Activated CD4-positive, alpha-beta memory T cell treated with anti-CD3 and anti-CD28 coated beads, Interleukin-2, amount 10 ng/mL, durations not matched to agents 7 days and 5 days (primary cell): ENCODE results near the gene ARHGAP10. TPM values are rescaled to one million over a fixed set of nuclear protein-coding genes. Genes with fewer than 3 reads are reported as not detected.
A peak's percentile ranks its signal among the peaks of the same experiment; 100 is the strongest.

Experiments used
- CTCF ChIA-PET: fragments of 350-600 bp; sonication (Branson Sonifier 250); formaldehyde crosslinking; loops from one replicate; lab custom pipeline; 2021; ENCODE audit warnings: antibody characterized with exemption, inconsistent platforms; lab: Charles Lee
- POLR2A ChIA-PET: fragments of 350-600 bp; sonication (Branson Sonifier 250); formaldehyde crosslinking; loops from one replicate; lab custom pipeline; 2021; ENCODE audit warnings: antibody characterized with exemption; lab: Charles Lee
- DNase-seq: peaks from one replicate; pipeline ENCODE4 v3.0.0-alpha.2; 2020
- H3K27ac Mint-ChIP-seq: one replicate; pipeline ENCODE4 v1.8.0; 2021; ENCODE audit warnings: mild to moderate bottlenecking, mixed read lengths
- H3K27me3 Mint-ChIP-seq: one replicate; pipeline ENCODE4 v1.8.0; 2021; ENCODE audit warnings: mixed read lengths
- H3K36me3 Mint-ChIP-seq: one replicate; pipeline ENCODE4 v1.8.0; 2021; ENCODE audit warnings: low read depth, mixed read lengths
- H3K4me1 Mint-ChIP-seq: one replicate; pipeline ENCODE4 v1.8.0; 2021; ENCODE audit warnings: mixed read lengths
- H3K4me3 Mint-ChIP-seq: one replicate; pipeline ENCODE4 v1.8.0; 2021; ENCODE audit warnings: mild to moderate bottlenecking, mixed read lengths
- H3K9me3 Mint-ChIP-seq: one replicate; pipeline ENCODE4 v1.8.0; 2021; ENCODE audit warnings: mixed read lengths
- total RNA-seq, 2 experiments: library from RNA; stranded (reverse); gene quantifications; one replicate each; pipeline ENCODE4 v1.2.3, GENCODE V29; 2021

ARHGAP10 gene
- total RNA-seq, 2 experiments from 2014 or later: 19.7 to 22.2 TPM

DNA sequence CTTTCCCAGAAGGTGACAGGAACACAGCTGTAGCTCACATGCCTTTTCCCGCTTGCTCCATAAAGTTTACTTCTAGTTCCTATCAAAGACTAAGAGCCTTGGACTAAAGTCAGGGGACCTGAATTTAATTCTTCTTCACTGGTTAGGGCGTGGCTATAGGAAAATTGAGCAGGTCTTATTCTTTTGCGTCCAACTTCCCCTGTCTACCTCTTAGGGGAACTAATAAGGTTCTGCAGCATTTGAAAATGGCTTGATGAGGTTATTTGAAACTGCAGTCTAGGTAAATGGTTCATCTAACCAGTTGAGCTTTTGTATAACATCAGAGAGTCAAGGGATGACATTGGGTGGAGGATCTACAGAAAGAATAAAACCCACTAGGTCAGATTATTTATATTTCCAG is 2.6 kb downstream of the ARHGAP10 start:
- H3K4me3 Mint-ChIP-seq: peak overlapping the region; percentile 95
- H3K27me3 Mint-ChIP-seq: no peaks in the 10 kb centered on the region
- peaks cover 63% of the 10 kb centered on the region for H3K4me1 Mint-ChIP-seq
- CTCF ChIA-PET: interaction anchor here (0.7 to 9.5 kb wide), 3 partner anchors 51 to 132 kb away, joined by 3 to 74 read pairs (median 5); partner anchors contain the start of gene PRMT9
- no peaks in the 10 kb centered on the region for H3K9me3 Mint-ChIP-seq
- POLR2A ChIA-PET: interaction anchor here (4.0 to 4.7 kb wide), 2 partner anchors 50 to 60 kb away, joined by 27 to 56 read pairs; partner anchors contain the start of gene PRMT9
- H3K36me3 Mint-ChIP-seq: peaks cover 10% of the 10 kb centered on the region
- no peak for DNase-seq
- no peak overlapping the region for H3K27ac Mint-ChIP-seq

DNA sequence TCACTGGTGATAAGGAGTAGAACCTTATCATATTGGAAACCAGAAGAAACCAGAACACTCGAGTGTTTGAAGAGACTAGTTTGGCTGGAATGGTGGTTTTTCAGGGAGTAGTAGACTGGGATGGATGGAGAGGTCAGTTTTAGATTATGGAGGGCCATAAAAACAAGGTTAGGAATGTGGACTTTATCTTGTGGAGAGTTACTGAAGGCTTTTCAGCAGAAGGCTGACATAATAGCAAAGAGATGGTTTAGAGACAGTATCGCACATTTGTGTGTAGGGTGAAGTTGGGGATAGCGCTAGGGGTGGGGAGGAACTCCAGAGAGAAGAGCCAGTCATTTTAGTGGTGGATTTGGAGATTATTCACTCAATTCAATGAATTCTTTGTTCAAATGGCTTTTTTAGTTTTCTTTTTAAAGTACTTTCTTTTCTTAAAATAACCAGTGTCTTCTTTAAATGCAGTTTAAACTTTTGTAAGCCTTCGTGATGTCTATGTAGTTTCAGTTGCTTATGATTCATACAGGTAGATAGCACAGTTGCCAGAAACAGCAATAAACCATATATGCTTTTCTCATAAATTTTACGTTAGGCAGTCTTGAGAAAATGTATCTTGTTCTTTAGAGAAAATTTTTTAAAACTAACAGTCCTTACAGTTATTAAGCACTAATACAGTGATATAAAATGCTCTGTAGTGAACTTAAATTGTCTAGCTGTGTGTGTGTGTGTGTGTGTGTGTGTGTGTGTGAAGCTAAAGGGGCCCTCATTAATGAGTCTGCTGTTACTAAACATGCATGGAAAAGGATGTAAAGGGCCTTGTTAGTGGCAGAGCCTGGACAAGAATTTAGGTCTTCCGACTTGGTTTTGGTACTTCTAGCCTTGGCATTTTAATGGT is 3.8 kb downstream of the ARHGAP10 start:
- ChIA-PET CTCF (no interaction called here), POLR2A (interaction anchor here (2.2 kb wide), 1 partner anchor 52 kb away, joined by 5 read pairs; the partner anchor contains the start of gene PRMT9)
- H3K27ac Mint-ChIP-seq: no peak overlapping the region
- H3K9me3 Mint-ChIP-seq: no peaks in the 10 kb centered on the region
- no peak for DNase-seq
- peaks cover 10% of the 10 kb centered on the region for H3K36me3 Mint-ChIP-seq
- peak overlapping the region; percentile 8 for H3K4me3 Mint-ChIP-seq
- H3K4me1 Mint-ChIP-seq: peaks cover 67% of the 10 kb centered on the region
- H3K27me3 Mint-ChIP-seq: no peaks in the 10 kb centered on the region

DNA sequence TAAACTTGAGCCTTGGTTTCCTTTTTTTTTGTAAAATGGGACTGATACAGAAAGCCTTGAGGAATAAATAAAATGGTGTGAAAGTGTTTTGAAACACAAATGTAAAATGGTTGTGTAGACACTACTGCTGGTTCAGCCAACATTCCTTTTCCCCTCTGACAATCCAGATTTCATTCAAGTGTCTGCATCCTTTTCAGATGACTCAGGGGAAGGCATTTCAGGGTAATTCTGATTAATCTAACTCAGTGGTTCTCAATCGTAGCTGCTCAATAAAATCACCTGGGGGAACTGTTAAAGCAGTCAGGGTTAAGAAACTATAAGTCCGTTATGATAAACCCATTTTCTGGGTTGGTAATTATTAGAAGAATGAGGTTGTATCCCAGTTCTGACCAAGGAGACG is 4.6 kb downstream of the ARHGAP10 start:
- POLR2A ChIA-PET: interaction anchor here (2.2 kb wide), 1 partner anchor 53 kb away, joined by 5 read pairs; the partner anchor contains the start of gene PRMT9
- Mint-ChIP-seq H3K27me3 (no peaks in the 10 kb centered on the region), H3K36me3 (peaks cover 10% of the 10 kb centered on the region), H3K4me3 (no peak overlapping the region), H3K9me3 (no peaks in the 10 kb centered on the region), H3K4me1 (peaks cover 69% of the 10 kb centered on the region), H3K27ac (no peak overlapping the region)
- CTCF ChIA-PET: no interaction called here
- no peak for DNase-seq

DNA sequence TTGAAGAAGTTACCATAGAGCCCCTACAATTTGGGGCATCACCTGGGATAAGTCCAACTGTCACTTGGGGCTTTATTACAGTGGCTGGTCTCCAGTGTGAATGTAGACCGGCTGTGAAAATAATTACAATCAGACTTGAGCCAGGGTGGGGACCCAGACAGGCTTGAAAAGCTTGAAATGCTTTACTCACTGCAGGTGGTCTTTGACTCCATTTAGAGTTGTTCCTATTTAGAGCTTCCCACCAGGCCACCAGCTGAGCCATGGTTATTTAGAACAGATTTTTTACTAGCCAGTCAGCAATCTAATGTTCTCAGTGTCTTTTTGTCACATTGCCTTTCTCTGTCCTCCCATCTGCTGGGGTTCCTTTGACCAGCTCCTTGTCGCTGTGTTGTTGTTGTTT is 5.7 kb downstream of the ARHGAP10 start:
- ChIA-PET POLR2A (interaction anchor here (2.2 kb wide), 1 partner anchor 54 kb away, joined by 5 read pairs; the partner anchor contains the start of gene PRMT9), CTCF (interaction anchor here (0.6 to 0.8 kb wide), 2 partner anchors 38 to 129 kb away, joined by 3 read pairs; no protein-coding TSS in a partner anchor)
- no peak overlapping the region for H3K4me3 Mint-ChIP-seq
- peaks cover 10% of the 10 kb centered on the region for H3K36me3 Mint-ChIP-seq
- H3K4me1 Mint-ChIP-seq: peaks cover 74% of the 10 kb centered on the region
- no peaks in the 10 kb centered on the region for H3K27me3 Mint-ChIP-seq
- H3K9me3 Mint-ChIP-seq: no peaks in the 10 kb centered on the region
- H3K27ac Mint-ChIP-seq: no peak overlapping the region
- DNase-seq: no peak

DNA sequence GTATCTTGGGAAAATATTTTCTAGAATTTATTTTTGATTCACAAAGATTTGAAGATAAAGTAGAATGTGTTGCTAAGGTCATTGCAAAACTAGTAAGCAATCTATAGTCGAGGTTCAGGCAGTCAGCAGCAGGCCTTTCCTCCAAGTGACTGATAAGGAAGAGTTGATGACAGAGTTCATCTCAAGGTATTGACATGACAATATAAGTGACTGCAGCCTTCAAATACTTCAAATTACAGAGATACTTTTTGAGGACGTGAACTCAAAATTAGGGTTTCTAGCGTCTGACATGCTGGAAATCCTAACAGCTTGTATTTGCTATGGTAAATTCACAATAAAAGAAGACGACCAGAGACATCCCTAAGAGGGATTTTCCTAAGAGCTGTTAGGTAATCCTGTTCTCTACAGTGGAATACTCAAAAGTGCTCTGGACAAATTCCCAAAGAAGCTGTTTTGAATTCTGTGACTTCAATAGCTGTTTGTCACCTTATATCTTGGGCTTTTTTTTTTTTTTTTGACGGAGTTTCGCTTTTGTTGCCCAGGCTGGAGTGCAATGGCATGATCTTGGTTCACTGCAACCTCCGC is 7.4 kb downstream of the ARHGAP10 start:
- no peaks in the 10 kb centered on the region for H3K9me3 Mint-ChIP-seq
- no peaks in the 10 kb centered on the region for H3K27me3 Mint-ChIP-seq
- H3K4me3 Mint-ChIP-seq: no peak overlapping the region
- POLR2A ChIA-PET: interaction anchor here (1.3 to 1.7 kb wide), 2 partner anchors 10 to 55 kb away, joined by 3 to 4 read pairs; partner anchors contain the start of gene PRMT9
- H3K36me3 Mint-ChIP-seq: peaks cover 12% of the 10 kb centered on the region
- H3K27ac Mint-ChIP-seq: no peak overlapping the region
- no peak for DNase-seq
- peaks cover 59% of the 10 kb centered on the region for H3K4me1 Mint-ChIP-seq
- CTCF ChIA-PET: interaction anchor here (0.6 to 1.8 kb wide), 5 partner anchors 13 to 320 kb away, joined by 3 to 7 read pairs (median 3); no protein-coding TSS in a partner anchor

DNA sequence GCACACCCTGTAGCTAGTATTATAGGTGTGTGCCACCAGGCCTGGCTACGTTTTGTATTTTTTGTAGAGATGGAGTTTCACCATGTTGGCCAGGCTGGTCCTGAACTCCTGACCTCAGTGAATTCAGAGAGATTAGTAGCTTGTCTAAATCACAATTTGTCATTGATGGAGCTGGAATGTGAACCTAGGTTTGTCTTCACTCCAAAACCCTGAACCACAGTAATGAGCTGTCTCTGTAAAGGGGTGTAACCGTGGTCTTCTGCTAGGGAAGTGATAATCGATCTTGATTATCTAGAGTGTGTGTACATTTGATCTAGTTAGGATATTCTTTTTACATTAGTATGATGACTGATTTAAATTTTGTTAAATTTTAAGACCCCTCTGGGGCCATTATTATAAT is 8.3 kb downstream of the ARHGAP10 start:
- Mint-ChIP-seq H3K27me3 (no peaks in the 10 kb centered on the region), H3K4me1 (peaks cover 52% of the 10 kb centered on the region), H3K36me3 (peaks cover 20% of the 10 kb centered on the region), H3K9me3 (no peaks in the 10 kb centered on the region), H3K4me3 (no peak overlapping the region), H3K27ac (no peak overlapping the region)
- ChIA-PET POLR2A (interaction anchor here (0.6 to 2.6 kb wide), 4 partner anchors 8 to 56 kb away, joined by 3 to 26 read pairs (median 4); partner anchors contain the start of genes ARHGAP10 and PRMT9), CTCF (interaction anchor here (1.0 to 3.2 kb wide), 3 partner anchors 9 to 52 kb away, joined by 3 to 15 read pairs (median 6); partner anchors contain the start of gene ARHGAP10)
- DNase-seq: no peak

DNA sequence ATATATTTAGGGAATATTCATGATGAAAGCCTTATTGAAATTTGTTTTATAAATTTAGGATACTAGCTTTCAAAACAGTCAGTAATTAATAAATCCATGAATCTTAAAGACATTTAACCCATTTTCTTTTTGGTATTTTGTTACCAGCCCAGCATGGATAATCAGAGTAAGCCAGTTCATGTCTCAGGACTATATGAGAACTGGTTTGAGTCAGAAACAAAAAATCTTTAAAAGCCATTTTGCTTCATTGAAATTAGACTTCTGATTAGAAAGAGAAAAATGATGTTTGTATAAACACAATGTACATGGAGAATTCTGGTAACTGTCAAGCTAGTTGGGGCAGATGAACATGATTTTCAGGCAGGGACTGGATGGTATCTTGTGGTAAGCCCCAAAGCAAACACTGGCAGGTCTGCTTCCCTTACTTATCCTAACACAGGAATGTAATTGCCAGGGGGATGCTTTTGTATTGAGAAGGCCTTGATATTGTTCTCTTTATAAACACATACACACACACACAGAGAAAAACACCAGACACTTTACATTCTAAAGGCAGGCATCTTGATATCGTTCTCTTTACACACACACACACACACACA is 9.4 kb downstream of the ARHGAP10 start:
- ChIA-PET POLR2A (interaction anchor here (1.3 to 2.6 kb wide), 2 partner anchors 10 to 48 kb away, joined by 6 to 26 read pairs; partner anchors contain the start of gene ARHGAP10), CTCF (interaction anchor here (1.8 to 3.2 kb wide), 2 partner anchors 10 to 11 kb away, joined by 6 to 15 read pairs; partner anchors contain the start of gene ARHGAP10)
- Mint-ChIP-seq H3K4me1 (peaks cover 41% of the 10 kb centered on the region), H3K27me3 (no peaks in the 10 kb centered on the region), H3K27ac (peak overlapping the region; percentile 59), H3K9me3 (no peaks in the 10 kb centered on the region), H3K36me3 (peaks cover 20% of the 10 kb centered on the region), H3K4me3 (no peak overlapping the region)
- no peak for DNase-seq

DNA sequence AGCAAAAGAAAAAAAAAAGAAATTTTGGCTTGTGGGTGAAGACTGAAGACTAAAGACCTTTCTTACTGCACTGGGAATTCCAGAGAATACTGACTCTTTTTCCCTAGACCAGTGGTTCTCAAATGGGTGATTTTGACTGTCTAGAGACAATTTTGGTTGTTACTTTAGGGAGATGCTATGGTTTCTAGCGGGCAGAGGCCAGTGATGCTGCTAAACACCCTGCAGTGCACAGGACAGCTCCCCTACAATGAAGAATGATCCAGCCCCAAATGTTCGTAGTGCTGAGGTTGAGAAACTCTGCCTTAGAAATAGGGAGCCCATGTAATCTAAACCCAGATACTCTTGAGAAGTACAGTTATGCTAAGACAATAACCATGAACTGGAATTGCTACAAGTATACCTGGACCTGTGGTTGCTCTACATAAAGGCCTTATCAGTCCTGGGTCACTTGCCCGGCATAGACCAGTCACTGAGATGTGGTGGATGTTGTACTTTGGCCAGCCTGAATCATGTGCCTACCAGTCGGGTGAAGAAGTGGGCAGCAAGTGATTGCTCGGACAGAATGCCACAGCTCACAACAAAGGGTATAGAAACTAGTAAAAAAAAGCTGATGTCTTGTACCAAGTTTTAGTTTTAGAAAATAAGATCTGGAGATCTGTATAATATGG is 16.0 kb downstream of the ARHGAP10 start:
- no peaks in the 10 kb centered on the region for H3K27me3 Mint-ChIP-seq
- H3K4me3 Mint-ChIP-seq: no peak overlapping the region
- H3K36me3 Mint-ChIP-seq: peaks cover 19% of the 10 kb centered on the region
- peaks cover 15% of the 10 kb centered on the region for H3K4me1 Mint-ChIP-seq
- H3K9me3 Mint-ChIP-seq: no peaks in the 10 kb centered on the region
- no peak overlapping the region for H3K27ac Mint-ChIP-seq
- POLR2A ChIA-PET: interaction anchor here (0.7 kb wide), 1 partner anchor 16 kb away, joined by 3 read pairs; the partner anchor contains the start of gene ARHGAP10
- CTCF ChIA-PET: interaction anchor here (0.9 kb wide), 1 partner anchor 39 kb away, joined by 3 read pairs; no protein-coding TSS in a partner anchor
- no peak for DNase-seq

DNA sequence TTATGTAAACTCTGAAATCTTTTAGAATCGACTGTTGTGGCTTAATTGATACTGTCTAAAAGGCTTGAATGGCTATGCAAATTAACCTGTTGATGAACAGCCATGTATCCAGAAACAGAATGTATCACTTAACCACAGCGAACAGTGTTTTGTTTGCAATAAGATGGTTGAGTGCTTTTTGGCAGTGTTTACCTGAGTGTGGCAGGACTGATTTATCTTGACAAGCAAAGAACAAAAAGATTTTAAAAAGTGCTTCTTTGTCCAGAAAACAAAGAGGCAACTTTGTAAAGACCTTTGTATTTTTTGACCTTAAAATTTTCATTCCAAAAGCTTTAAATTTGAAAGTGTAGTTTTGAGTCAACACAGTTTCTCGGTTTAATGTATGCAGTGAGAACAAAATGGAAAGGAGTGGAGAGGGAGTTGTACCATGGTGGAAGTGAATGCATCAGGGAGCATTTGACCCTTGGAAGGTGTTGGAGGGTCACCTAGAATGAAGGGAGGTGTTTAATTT is 18.0 kb downstream of the ARHGAP10 start:
- ChIA-PET POLR2A (interaction anchor here (0.9 to 1.1 kb wide), 3 partner anchors 9 to 18 kb away, joined by 3 read pairs; partner anchors contain the start of gene ARHGAP10), CTCF (no interaction called here)
- H3K9me3 Mint-ChIP-seq: no peaks in the 10 kb centered on the region

DNA sequence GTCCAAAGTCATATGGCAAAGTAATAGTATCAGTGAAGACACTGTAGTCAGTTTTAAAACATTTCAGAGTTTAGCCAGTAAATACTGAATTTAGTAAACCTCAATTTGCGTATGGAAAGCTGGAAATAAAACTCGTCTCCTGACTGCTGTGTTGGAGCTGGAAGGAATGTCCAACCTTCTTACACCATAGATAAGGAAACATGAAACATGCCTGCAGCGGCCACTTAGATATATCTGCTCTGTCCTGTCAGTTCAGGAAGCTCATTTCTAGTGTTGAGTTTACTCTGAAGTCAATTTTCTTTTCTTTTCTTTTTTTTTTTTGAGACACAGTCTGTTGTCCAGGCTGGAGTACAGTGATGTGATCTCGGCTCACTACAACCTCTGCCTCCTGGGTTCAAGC is 21.2 kb downstream of the ARHGAP10 start:
- Mint-ChIP-seq H3K9me3 (no peaks in the 10 kb centered on the region), H3K36me3 (peaks cover 3% of the 10 kb centered on the region)

More for the DNA sequence above, 18.0 kb downstream of the ARHGAP10 start:
- H3K27ac Mint-ChIP-seq: no peak overlapping the region
- no peaks in the 10 kb centered on the region for H3K27me3 Mint-ChIP-seq
- H3K36me3 Mint-ChIP-seq: peaks cover 8% of the 10 kb centered on the region
- no peak for DNase-seq
- peaks cover 19% of the 10 kb centered on the region for H3K4me1 Mint-ChIP-seq
- H3K4me3 Mint-ChIP-seq: no peak overlapping the region

DNA sequence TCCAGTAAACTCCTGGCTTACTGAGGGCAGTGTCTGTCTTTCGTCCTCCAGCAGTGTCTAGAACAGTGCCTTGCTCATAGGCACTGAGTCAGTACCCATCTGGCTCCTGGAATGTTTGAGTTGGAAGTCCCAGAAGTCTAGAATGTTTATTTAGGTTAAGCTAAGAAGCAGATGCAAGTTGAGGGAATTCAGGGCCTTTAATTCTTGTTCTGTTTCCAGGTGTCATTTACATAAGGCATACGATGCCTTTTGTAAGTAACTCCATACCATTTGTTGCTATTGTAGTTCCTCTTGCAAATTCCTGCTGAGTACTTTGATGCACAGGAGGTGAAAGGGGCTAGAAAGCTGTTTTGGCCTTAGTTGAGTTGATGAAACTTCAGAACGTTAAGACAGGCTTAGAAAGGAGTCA is 22.2 kb downstream of the ARHGAP10 start:
- no peak overlapping the region for H3K27ac Mint-ChIP-seq
- no peak overlapping the region for H3K4me3 Mint-ChIP-seq
- peaks cover 25% of the 10 kb centered on the region for H3K4me1 Mint-ChIP-seq
- ChIA-PET CTCF (interaction anchor here (0.9 kb wide), 1 partner anchor 113 kb away, joined by 4 read pairs; no protein-coding TSS in a partner anchor), POLR2A (interaction anchor here (0.6 to 2.4 kb wide), 2 partner anchors 22 to 89 kb away, joined by 3 to 6 read pairs; partner anchors contain the start of gene ARHGAP10)
- H3K9me3 Mint-ChIP-seq: no peaks in the 10 kb centered on the region
- H3K36me3 Mint-ChIP-seq: peaks cover 3% of the 10 kb centered on the region
- DNase-seq: no peak
- H3K27me3 Mint-ChIP-seq: no peaks in the 10 kb centered on the region

More for the DNA sequence above, 21.2 kb downstream of the ARHGAP10 start:
- Mint-ChIP-seq H3K4me1 (peaks cover 31% of the 10 kb centered on the region), H3K4me3 (no peak overlapping the region), H3K27me3 (no peaks in the 10 kb centered on the region), H3K27ac (no peak overlapping the region)
- no peak for DNase-seq
- ChIA-PET CTCF (interaction anchor here (1.6 to 2.9 kb wide), 2 partner anchors 13 to 114 kb away, joined by 6 to 11 read pairs; no protein-coding TSS in a partner anchor), POLR2A (interaction anchor here (2.4 kb wide), 1 partner anchor 21 kb away, joined by 6 read pairs; the partner anchor contains the start of gene ARHGAP10)
